Chondrocyte (in vitro differentiated cells): ENCODE measurements around the gene DSTN. TPM values are rescaled to one million over a fixed set of nuclear protein-coding genes. Genes with fewer than 3 reads are reported as not detected.

Source experiments
- DNase-seq: peaks from one replicate; pipeline ENCODE4 v3.0.0; 2021; ENCODE audit warnings: mixed read lengths, low spot score
- H3K27ac Mint-ChIP-seq: one replicate; pipeline ENCODE4 v1.8.0; 2021; ENCODE audit warnings: mild to moderate bottlenecking, moderate library complexity, mixed read lengths; ENCODE audit not compliant: unreplicated experiment
- H3K27me3 Mint-ChIP-seq: 2 replicates; pipeline ENCODE4 v1.8.0; 2021; ENCODE audit warnings: low read depth, mixed read lengths
- H3K36me3 Mint-ChIP-seq: 2 replicates; pipeline ENCODE4 v1.8.0; 2021; ENCODE audit warnings: low read depth, mixed read lengths
- H3K4me1 Mint-ChIP-seq: 2 replicates; pipeline ENCODE4 v1.8.0; 2021; ENCODE audit warnings: low read depth, mild to moderate bottlenecking, mixed read lengths
- H3K4me3 Mint-ChIP-seq: one replicate; pipeline ENCODE4 v1.8.0; 2021; ENCODE audit warnings: mild to moderate bottlenecking, moderate library complexity, mixed read lengths; ENCODE audit not compliant: unreplicated experiment
- H3K9me3 Mint-ChIP-seq: 2 replicates; pipeline ENCODE4 v1.8.0; 2021; ENCODE audit warnings: low read depth, mixed read lengths
- CTCF ChIP-seq: fragments of 200-600 bp; sonication (generic); IDR thresholded peaks from 2 replicates; pipeline ENCODE4 v1.5.0; 2021; ENCODE audit warnings: antibody characterized with exemption, mild to moderate bottlenecking, moderate library complexity
- total RNA-seq: library from RNA; stranded (reverse); gene quantifications from 3 replicates; pipeline ENCODE4 v1.2.1, GENCODE V29; 2021

DSTN gene
- total RNA-seq, 1 donor from 2014 or later = 1,290 TPM

GRCh38 chr20:17648791-17649730 lies 79.2 kb downstream of the DSTN start:
- Mint-ChIP-seq H3K36me3 (peaks cover 5% of the 10 kb centered on the region), H3K4me3 (no peak overlapping the region), H3K4me1 (peaks cover 88% of the 10 kb centered on the region), H3K27me3 (no peaks in the 10 kb centered on the region), H3K9me3 (no peaks in the 10 kb centered on the region), H3K27ac (peak overlapping the region; percentile 91)
- peak; percentile 65 for DNase-seq
- TF ChIP-seq CTCF = peak; percentile 78

GRCh38 chr20:17650301-17651128 lies 80.6 kb downstream of the DSTN start:
- Mint-ChIP-seq H3K4me1 (peaks cover 88% of the 10 kb centered on the region), H3K4me3 (no peak overlapping the region), H3K36me3 (peaks cover 13% of the 10 kb centered on the region), H3K27me3 (no peaks in the 10 kb centered on the region), H3K27ac (peak overlapping the region; percentile 90), H3K9me3 (no peaks in the 10 kb centered on the region)
- peak; percentile 39 for DNase-seq
- no peak for TF ChIP-seq CTCF

GRCh38 chr20:17651129-17651759 lies 81.4 kb downstream of the DSTN start:
- peaks cover 14% of the 10 kb centered on the region for H3K36me3 Mint-ChIP-seq

GRCh38 chr20:17651760-17652388 lies 82.0 kb downstream of the DSTN start:
- Mint-ChIP-seq H3K27ac (peak overlapping the region; percentile 84), H3K27me3 (no peaks in the 10 kb centered on the region), H3K36me3 (peaks cover 19% of the 10 kb centered on the region), H3K4me1 (peaks cover 86% of the 10 kb centered on the region), H3K4me3 (no peak overlapping the region), H3K9me3 (no peaks in the 10 kb centered on the region)
- peak; percentile 44 for DNase-seq
- TF ChIP-seq CTCF = no peak

More at GRCh38 chr20:17651129-17651759, 81.4 kb downstream of the DSTN start:
- H3K27me3 Mint-ChIP-seq = no peaks in the 10 kb centered on the region
- no peak for DNase-seq
- H3K9me3 Mint-ChIP-seq = no peaks in the 10 kb centered on the region
- peak overlapping the region; percentile 90 for H3K27ac Mint-ChIP-seq
- H3K4me3 Mint-ChIP-seq = no peak overlapping the region
- peaks cover 86% of the 10 kb centered on the region for H3K4me1 Mint-ChIP-seq
- TF ChIP-seq CTCF = no peak
